Stimulated activated CD8-positive, alpha-beta memory T cell treated with anti-CD3 and anti-CD28 coated beads, Interleukin-7, amount 100 ng/mL, for 48 hours (primary cell): ENCODE data around the gene HEPACAM2.

ENCODE experiments used
- DNase-seq, 2 donors: peaks; one replicate each; pipeline ENCODE4 v3.0.0-alpha.2; 2020; ENCODE audit warnings: low read depth in 1 of 2; ENCODE audit errors: extremely low read depth in 1 of 2

The HEPACAM2 gene

DNA sequence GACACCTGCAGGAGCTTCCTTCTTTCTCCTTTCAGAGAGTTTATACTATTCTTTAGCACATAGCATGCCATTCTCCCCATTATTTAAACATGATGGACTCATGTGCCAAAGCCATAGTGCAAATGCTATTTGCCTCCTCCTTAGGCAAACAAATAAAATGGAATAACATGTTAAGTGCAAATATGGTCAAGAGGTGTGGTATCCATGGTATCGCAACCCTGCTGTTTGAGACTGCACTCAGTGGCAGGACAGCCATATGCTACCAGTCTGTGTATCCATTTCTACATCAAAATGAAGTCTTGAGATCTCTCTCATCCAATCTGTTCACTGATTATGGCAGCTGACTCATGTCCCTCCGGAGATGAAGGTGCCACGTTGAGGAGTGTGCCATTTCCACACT lies 22.8 kb downstream of the HEPACAM2 start:
- no peak for DNase-seq

DNA sequence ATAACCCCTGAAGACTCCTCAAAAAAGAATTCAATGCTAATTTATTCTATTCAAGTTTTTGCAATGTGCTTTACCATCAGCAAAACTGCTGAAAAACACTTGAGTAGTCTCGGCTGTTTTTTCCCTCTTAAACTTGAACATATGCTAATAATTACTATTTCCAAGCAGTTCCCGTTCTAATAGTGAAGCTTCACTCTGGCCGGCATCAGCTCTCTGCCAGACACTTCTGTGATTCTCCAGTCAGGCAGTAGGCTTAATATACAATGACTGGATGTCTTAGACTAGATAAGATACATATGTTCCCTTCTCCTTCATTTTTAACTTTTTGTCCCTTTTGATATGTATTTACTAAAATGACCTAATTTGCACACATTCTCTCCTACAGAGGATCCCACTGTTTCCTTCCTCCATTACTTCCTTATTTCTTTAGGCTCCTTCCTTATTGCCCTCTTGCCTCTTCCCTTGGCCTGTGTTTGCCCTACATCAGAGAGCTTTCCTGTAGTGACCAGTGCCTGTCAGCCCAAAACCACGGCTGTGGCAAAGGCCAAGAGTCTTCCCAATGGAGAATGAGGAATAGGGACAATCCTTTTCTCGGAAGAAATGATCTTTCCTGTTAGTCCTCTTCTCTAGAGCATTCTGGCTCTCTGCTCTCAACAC lies 23.5 kb downstream of the HEPACAM2 start:
- DNase-seq: no peak

DNA sequence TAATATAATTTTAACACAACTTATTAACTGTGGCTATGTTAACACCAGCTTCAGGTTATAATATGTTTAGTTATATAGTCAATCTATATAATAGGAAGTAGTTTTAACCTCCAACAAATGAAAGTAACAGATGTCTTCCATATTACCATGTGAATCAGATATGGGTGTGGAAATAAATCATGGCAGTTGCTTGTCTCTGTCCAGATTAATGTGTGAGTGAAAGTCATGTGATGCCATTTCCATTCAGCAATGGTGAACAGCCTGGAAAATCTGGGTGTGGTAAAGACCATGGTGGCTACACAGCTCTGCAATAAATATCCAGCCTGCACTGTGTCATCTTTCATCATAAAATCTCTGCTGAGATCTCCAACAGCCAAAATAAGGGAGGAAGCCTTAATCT lies 27.8 kb downstream of the HEPACAM2 start:
- no peak for DNase-seq

DNA sequence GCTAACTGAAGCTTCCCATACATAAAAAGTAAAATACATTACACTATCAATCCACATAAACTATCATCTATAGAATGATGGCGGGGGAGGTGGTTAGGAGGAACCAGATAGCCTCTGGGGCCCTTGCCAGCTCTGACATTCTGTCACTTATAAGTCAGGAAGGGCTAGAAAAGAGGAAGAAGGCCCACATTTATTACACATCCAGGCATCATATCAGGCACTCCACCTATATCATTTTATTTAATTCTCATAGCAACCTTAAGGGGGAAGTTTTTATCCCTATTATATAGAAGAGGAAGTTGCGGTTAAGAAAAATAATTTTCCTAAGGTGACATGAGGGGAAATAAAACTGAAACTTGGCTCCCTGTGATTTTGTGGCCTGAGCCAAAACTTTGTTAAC lies 29.9 kb downstream of the HEPACAM2 start:
- no peak for DNase-seq

- no peak for DNase-seq
Observed at GRCh38 chr7:93194386-93194785, 31.9 kb downstream of the HEPACAM2 start.

DNA sequence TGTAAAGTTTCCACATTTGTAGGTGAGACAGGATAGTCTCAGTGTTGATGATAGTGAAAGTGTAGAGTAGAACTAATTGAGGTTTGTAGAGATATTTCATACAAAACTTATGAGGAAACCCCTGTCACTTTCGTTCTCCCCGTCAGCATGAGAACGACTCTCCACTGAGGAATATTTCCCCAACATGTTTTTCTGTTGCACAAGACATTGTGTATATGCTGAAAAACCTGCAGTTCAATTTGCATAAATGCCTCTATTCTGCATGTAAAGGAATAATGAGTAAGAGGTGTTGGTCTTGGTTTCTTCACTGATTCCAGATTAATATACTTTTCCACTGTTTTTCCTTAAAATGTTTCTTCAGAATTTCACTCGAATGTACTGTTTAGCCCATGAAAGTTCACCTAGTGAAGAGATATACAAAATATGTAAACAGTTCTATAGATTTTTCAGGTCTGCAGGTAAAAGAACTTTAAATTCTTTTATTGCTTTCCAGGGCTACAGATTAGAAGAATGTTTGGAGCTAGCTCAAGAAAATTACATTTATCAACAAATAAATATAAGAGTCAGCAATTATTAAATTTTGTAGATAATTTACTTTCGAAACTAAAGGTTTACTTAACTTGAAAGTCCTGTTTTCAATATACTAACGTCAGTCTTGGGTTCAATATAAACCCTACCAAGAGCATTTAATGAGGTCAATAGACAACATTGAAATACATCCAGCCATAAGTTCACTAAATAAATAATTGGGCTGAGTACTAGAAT lies 37.2 kb downstream of the HEPACAM2 start:
- no peak for DNase-seq

DNA sequence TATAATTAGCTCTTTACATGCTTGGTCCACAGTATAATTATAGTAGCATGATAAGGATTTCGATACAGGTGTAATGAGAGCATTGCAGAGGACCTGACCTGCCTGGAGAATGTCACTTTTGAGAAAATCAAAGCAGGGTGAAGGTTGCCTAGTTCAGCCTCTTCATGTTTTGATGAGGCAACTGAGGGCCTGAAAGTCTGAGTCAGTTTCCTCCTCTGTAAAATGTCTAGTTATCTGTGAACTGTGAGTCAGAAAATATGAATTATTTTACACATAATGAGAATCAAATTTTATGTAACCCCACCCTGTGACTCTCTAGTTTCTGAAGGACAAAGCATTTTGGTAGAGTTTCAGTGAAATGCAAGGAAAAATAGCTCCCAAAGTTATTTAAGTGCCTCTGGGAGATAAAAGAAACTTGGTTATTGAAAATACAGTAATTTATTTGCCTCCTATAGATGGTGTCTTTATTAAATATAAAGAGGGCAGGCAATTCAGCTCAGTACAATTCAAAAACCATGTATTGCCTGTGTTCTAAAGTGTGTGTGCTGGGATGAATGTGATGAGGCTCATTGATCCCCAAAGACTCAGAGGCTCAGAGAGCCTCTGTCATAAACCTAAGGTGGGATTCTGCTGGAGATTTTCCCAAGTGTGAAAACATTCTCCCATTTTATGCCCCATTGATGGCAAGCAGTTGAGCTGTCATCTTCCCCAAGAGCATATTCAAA lies 40.8 kb downstream of the HEPACAM2 start:
- DNase-seq: no peak

DNA sequence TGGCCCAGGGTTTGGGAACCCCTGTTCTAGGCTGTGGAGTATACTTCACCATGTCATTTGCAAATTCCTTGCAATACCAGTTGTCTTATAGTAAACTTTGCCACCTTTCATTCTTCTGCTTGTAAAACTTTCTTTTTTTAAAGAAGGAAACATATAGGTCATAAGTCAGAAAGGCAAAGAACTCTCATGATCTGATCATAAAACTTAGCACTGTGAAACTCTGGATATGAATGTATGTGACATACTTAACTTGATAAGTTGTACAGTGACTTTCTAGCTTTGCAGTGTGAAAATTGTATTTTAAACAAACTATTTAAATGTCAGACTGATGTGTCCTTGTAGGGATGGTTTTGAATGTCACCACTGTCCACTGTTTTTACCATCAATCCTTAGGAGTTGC lies 47.1 kb downstream of the HEPACAM2 start:
- DNase-seq: no peak

DNA sequence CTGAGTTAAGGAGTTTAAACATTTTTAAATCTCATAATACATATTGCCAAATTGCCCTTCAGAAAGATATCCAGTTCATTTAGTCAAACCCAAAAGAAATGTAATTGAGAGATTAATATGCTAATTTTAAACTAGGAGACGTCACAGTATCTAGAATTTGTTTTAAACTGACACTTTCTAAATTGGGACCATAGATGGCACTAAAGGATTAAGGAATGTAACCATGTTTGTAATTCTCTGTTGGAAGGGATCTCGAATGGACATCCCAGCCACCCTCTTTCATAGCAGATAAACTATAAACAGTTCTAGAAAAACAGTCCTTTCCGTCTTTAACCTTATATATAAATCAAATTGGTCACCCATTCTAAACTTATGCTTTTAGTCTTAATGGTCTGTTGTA lies 48.1 kb downstream of the HEPACAM2 start:
- no peak for DNase-seq

DNA sequence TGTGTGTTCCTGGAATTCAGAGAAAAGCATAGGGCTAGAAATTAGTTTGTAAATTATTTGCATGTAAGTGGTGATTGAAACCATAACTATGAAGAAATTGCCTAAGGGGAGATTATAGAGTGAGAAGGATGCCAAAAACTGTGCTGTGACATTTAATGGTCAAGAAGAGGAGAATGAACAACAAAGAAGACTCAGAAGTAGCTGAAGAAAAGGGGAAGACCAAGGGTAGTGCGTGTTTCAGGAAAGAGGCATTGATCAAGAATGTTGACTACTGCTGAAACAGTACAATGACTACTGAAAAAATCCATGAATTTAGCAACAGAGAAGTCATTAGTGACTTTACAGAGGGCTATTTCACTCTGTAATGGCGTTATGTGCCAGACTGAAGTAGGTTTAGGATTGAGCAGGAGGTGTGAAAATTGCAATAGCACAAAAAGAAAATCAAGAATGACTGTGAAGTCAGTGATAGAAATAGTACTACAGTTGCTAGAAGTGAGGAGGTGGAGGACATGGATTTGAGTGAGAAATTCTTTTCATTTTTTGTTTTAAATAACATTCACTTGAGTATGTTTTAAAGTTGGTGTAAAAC lies 49.2 kb downstream of the HEPACAM2 start:
- no peak for DNase-seq

GRCh38 chr7:93175219-93175618 lies 51.0 kb downstream of the HEPACAM2 start:
- DNase-seq: no peak

GRCh38 chr7:93172683-93173082 lies 53.6 kb downstream of the HEPACAM2 start:
- no peak for DNase-seq

- DNase-seq: no peak
Observed at GRCh38 chr7:93171606-93172226, 54.6 kb downstream of the HEPACAM2 start.

DNA sequence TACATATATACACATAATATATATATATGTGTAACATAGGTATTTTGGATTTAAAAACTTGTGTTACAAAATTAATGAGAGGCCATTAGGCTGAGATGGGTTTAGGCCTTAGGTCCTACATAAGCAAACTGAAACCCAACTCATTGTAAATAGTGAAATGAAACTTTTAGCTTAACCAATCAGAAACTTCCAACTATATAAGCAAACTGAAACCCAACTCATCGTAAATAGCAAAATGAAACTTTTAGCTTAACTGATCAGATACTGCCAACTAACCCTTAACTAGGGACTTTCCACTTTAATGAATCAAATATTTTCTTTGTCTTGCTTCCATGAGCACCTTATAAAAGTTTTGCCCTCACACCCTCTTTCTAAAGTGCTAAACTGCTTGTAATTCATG lies 60.8 kb downstream of the HEPACAM2 start:
- DNase-seq: no peak

DNA sequence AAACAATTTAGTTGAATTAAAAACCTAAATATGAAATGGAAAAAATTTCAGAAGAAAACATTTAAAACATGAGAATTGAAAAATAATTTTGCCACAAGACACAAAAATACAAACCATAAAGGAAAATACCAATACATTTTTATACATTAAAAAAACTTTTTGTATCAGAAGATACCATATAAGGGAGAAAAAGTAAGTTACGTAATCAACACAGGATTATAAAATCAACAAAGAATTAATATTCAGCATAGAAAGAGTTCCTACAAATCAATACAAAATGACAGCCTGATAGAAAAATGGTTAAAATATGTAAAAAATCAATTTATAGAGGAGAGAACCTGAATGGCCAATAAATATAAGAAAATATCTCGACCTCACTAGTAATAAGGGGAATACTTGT lies 61.5 kb downstream of the HEPACAM2 start:
- DNase-seq: no peak

GRCh38 chr7:93161181-93161762 lies 65.0 kb downstream of the HEPACAM2 start:
- no peak for DNase-seq

DNA sequence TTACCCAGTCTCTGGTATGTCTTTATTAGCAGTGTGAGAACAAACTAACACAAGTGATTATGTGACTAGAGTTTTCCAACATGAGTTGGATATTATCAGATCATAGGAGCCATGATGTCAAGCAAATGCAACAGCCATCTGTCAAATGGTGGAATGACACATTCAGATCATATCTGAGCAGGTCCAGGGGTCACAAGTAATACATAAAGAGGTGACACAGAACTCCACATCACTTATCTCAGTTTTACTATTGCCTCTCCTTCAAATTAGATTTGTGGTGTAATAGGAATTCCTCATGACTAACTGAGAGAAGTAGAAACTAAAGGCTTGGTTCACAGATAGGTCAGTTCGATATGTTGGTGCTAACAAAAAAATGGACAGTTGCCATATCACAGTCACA lies 65.9 kb downstream of the HEPACAM2 start:
- no peak for DNase-seq

- no peak for DNase-seq
Observed at GRCh38 chr7:93159490-93159889, 66.8 kb downstream of the HEPACAM2 start.

- DNase-seq: no peak
Observed at GRCh38 chr7:93156884-93157283, 69.4 kb downstream of the HEPACAM2 start.

- DNase-seq: no peak
Observed at GRCh38 chr7:93150200-93150835, 76.0 kb downstream of the HEPACAM2 start.
